Lung (tissue), 12 donors: ENCODE measurements around the gene RBMS2. TPM values are rescaled to one million over a fixed set of nuclear protein-coding genes. Genes with fewer than 3 reads are reported as not detected.

Experiments
- ATAC-seq: fragments of 200-7000 bp; cut with Tn5 transposase; one replicate; pipeline ENCODE4 v1.9.1; 2020; ENCODE audit warnings: moderate number of reproducible peaks; ENCODE audit not compliant: insufficient read depth, low FRiP score
- DNase-seq, 3 donors: peaks; one replicate each; pipeline ENCODE4 v3.0.0-alpha.2; 2013 to 2017
- H3K27ac ChIP-seq, 2 donors: one replicate each; pipeline ENCODE4 v1.5.1; 2013; ENCODE audit warnings: mild to moderate bottlenecking in 2 of 2, moderate library complexity in 2 of 2, control low read depth in 1 of 2, inconsistent platforms in 1 of 2, low read depth in 1 of 2, low read length in 1 of 2
- H3K27me3 ChIP-seq, 3 donors: one replicate each; pipeline ENCODE4 v1.5.1; 2013; ENCODE audit warnings: low read length in 2 of 3; ENCODE audit not compliant: control insufficient read depth in 3 of 3, insufficient read depth in 3 of 3
- H3K36me3 ChIP-seq, 4 donors: one replicate each; pipeline ENCODE4 v1.5.1; 2013; ENCODE audit warnings: low read length in 4 of 4, mild to moderate bottlenecking in 1 of 4, moderate library complexity in 1 of 4; ENCODE audit not compliant: control insufficient read depth in 4 of 4, insufficient read depth in 4 of 4
- H3K4me1 ChIP-seq, 5 donors: one replicate each; pipeline ENCODE4 v1.5.1; 2013; ENCODE audit warnings: low read length in 5 of 5, mild to moderate bottlenecking in 2 of 5, moderate library complexity in 1 of 5; ENCODE audit not compliant: control insufficient read depth in 5 of 5, insufficient read depth in 5 of 5
- H3K4me3 ChIP-seq: one replicate; pipeline ENCODE4 v1.5.1; 2013; ENCODE audit warnings: mild to moderate bottlenecking, control low read depth, moderate library complexity
- H3K9ac ChIP-seq, 2 donors: one replicate each; pipeline ENCODE4 v1.5.1; 2013; ENCODE audit warnings: low read length in 2 of 2, control low read depth in 1 of 2; ENCODE audit not compliant: insufficient read depth in 1 of 2
- H3K9me3 ChIP-seq, 4 donors: one replicate each; pipeline ENCODE4 v1.5.1; 2013; ENCODE audit warnings: low read length in 3 of 4, mild to moderate bottlenecking in 1 of 4, moderate library complexity in 1 of 4; ENCODE audit not compliant: control insufficient read depth in 4 of 4, insufficient read depth in 3 of 4
- CTCF ChIP-seq: IDR thresholded peaks from 2 replicates; pipeline ENCODE4 v1.5.1; 2012; ENCODE audit warnings: mild to moderate bottlenecking; ENCODE audit errors: control extremely low read depth, extremely low read depth
- WGBS, 2 donors: extraction: QIAGEN DNeasy Blood & Tissue Kit; methylation state at CpG; one replicate each; pipeline ENCODE4 v1.1.7; 2013; 5-methylcytosine and 5-hydroxymethylcytosine counted together
- polyA plus RNA-seq, 2 donors: library from polyadenylated mRNA; stranded (reverse); fragments of 200-250 nt; gene quantifications; one replicate each; pipeline ENCODE4 v1.2.1, GENCODE V29; 2013
- total RNA-seq, 2 donors: library from RNA; depleted of rRNA in 1 of 2; stranded (reverse); fragments of >200 nt in 1 of 2; gene quantifications; one replicate each; pipeline ENCODE4 v1.2.1, GENCODE V29; 2014 to 2021
- donor health status: control.
- donor health status: control.
- donor health status: Bipolar disorder and iron deficiency.
- donor health status: healthy.
- donor health status: DM: yes; HTN: yes; CAD: no.

The RBMS2 gene
- total and polyA plus RNA-seq, 4 donors: 16.3 to 71.0 (median 42.7) TPM

GRCh38 chr12:56634837-56635791 is 113.5 kb downstream of the RBMS2 start:
- Histone ChIP-seq H3K4me3 (peak overlapping the region; percentile 74), H3K27ac (peak overlapping the region; percentile 77 to 95), H3K4me1 (peaks cover 15 to 59% (median 21%) of the 10 kb centered on the region in 5 donors), H3K36me3 (peaks cover 20 to 23% (median 22%) of the 10 kb centered on the region in 4 donors), H3K9ac (peak overlapping the region in 1 of 2 donors; percentile 97), H3K27me3 (no peaks in the 10 kb centered on the region), H3K9me3 (no peaks in the 10 kb centered on the region)
- 0 to 1% methylated on average over 43 to 47 of the region's 47 CpGs for WGBS, 2 donors
- TF ChIP-seq CTCF: no peak
- ATAC-seq (peak; percentile 25), DNase-seq (peak; percentile 68 to 77 (median 69))

GRCh38 chr12:56635806-56636674 is 114.4 kb downstream of the RBMS2 start:
- DNase-seq (peak; percentile 91 to 95 (median 95)), ATAC-seq (peak; percentile 75)
- H3K27me3 ChIP-seq: no peaks in the 10 kb centered on the region
- H3K27ac ChIP-seq: peak overlapping the region; percentile 77 to 95
- no peaks in the 10 kb centered on the region for H3K9me3 ChIP-seq
- peaks cover 22 to 30% (median 24%) of the 10 kb centered on the region in 4 donors for H3K36me3 ChIP-seq
- H3K9ac ChIP-seq: peak overlapping the region; percentile 14 to 97
- peaks cover 15 to 53% (median 19%) of the 10 kb centered on the region in 5 donors for H3K4me1 ChIP-seq
- peak overlapping the region; percentile 74 for H3K4me3 ChIP-seq
- TF ChIP-seq CTCF: no peak
- WGBS, 2 donors: 1 to 2% methylated on average over 20 of the region's 20 CpGs

- peak overlapping the region; percentile 77 to 95 for H3K27ac ChIP-seq
- peaks cover 11 to 50% (median 18%) of the 10 kb centered on the region in 5 donors for H3K4me1 ChIP-seq
- DNase-seq (peak; percentile 100), ATAC-seq (peak; percentile 71)
- H3K27me3 ChIP-seq: no peaks in the 10 kb centered on the region
- no peaks in the 10 kb centered on the region for H3K9me3 ChIP-seq
- no peak overlapping the region for H3K4me3 ChIP-seq
- TF ChIP-seq CTCF: peak; percentile 45
- peak overlapping the region in 1 of 2 donors; percentile 93 for H3K9ac ChIP-seq
- H3K36me3 ChIP-seq: peaks cover 22 to 32% (median 29%) of the 10 kb centered on the region in 4 donors
- 1 to 3% methylated on average over 12 of the region's 12 CpGs for WGBS, 2 donors
Measured at GRCh38 chr12:56636675-56637540, 115.3 kb downstream of the RBMS2 start.
